ENCODE results near the gene CRMP1. TPM values are rescaled to one million over a fixed set of nuclear protein-coding genes. Genes with fewer than 3 reads are reported as not detected.

The CRMP1 gene
- total RNA-seq, 4 donors from 2014 or later: 0.62 to 4.3 (median 1.6) TPM

- no peak overlapping the region for H3K27ac ChIP-seq
- no peaks in the 10 kb centered on the region for H3K4me1 ChIP-seq
- no peaks in the 10 kb centered on the region for H3K36me3 ChIP-seq
- no peak for ATAC-seq
- TF ChIP-seq POLR2AphosphoS5 (IDR thresholded peaks at IDR 0.05): no peak
- TF ChIP-seq EP300 (IDR thresholded peaks at IDR 0.05): no peak
- TF ChIP-seq POLR2A (IDR thresholded peaks at IDR 0.05): no peak
- no peak for TF ChIP-seq CTCF (IDR thresholded peaks at IDR 0.05)
- H3K4me3 ChIP-seq: no peak overlapping the region
- H3K9me3 ChIP-seq: no peaks in the 10 kb centered on the region
- 43 to 50% methylated on average over 7 to 8 of the region's 8 CpGs for WGBS, 2 donors (ENCODE audit: low coverage in 1 of 2)
- peaks cover 78% of the 10 kb centered on the region for H3K27me3 ChIP-seq
Observed at GRCh38 chr4:5928844-5929420, 36.0 kb upstream of the CRMP1 start.

- Histone ChIP-seq H3K9me3 (no peaks in the 10 kb centered on the region), H3K4me1 (no peaks in the 10 kb centered on the region), H3K4me3 (no peak overlapping the region), H3K27ac (no peak overlapping the region), H3K36me3 (no peaks in the 10 kb centered on the region), H3K27me3 (peaks cover 76% of the 10 kb centered on the region)
- no peak for ATAC-seq
- TF ChIP-seq POLR2A (IDR thresholded peaks at IDR 0.05) (no peak), POLR2AphosphoS5 (IDR thresholded peaks at IDR 0.05) (no peak), EP300 (IDR thresholded peaks at IDR 0.05) (no peak), CTCF (IDR thresholded peaks at IDR 0.05) (no peak)
- WGBS, 2 donors (ENCODE audit: low coverage in 1 of 2): 55% methylated on average over 7 of the region's 8 CpGs; no CpG with 5 or more reads in 1 of the 2 donors
Observed at GRCh38 chr4:5928274-5928673, 35.4 kb upstream of the CRMP1 start.

- no peaks in the 10 kb centered on the region for H3K9me3 ChIP-seq
- no peak overlapping the region for H3K4me3 ChIP-seq
- TF ChIP-seq CTCF (IDR thresholded peaks at IDR 0.05) (no peak), POLR2A (IDR thresholded peaks at IDR 0.05) (no peak), POLR2AphosphoS5 (IDR thresholded peaks at IDR 0.05) (no peak), EP300 (IDR thresholded peaks at IDR 0.05) (no peak)
- peaks cover 76% of the 10 kb centered on the region for H3K27me3 ChIP-seq
- H3K27ac ChIP-seq: no peak overlapping the region
- H3K4me1 ChIP-seq: no peaks in the 10 kb centered on the region
- H3K36me3 ChIP-seq: no peaks in the 10 kb centered on the region
- no peak for ATAC-seq
- WGBS, 2 donors (ENCODE audit: low coverage in 1 of 2): 87% methylated on average over 2 of the region's 4 CpGs; no CpG with 5 or more reads in 1 of the 2 donors
Observed at GRCh38 chr4:5927747-5928146, 34.9 kb upstream of the CRMP1 start.

- Histone ChIP-seq H3K27me3 (peaks cover 76% of the 10 kb centered on the region), H3K4me3 (no peak overlapping the region), H3K27ac (no peak overlapping the region), H3K9me3 (no peaks in the 10 kb centered on the region), H3K4me1 (no peaks in the 10 kb centered on the region), H3K36me3 (no peaks in the 10 kb centered on the region)
- no peak for ATAC-seq
- TF ChIP-seq EP300 (IDR thresholded peaks at IDR 0.05) (no peak), CTCF (IDR thresholded peaks at IDR 0.05) (no peak), POLR2A (IDR thresholded peaks at IDR 0.05) (no peak), POLR2AphosphoS5 (IDR thresholded peaks at IDR 0.05) (no peak)
- 83 to 100% methylated on average over 1 to 2 of the region's 3 CpGs for WGBS, 2 donors (ENCODE audit: low coverage in 1 of 2)
Observed at GRCh38 chr4:5927116-5927515, 34.2 kb upstream of the CRMP1 start.

- TF ChIP-seq POLR2AphosphoS5 (IDR thresholded peaks at IDR 0.05) (no peak), POLR2A (IDR thresholded peaks at IDR 0.05) (no peak), EP300 (IDR thresholded peaks at IDR 0.05) (no peak), CTCF (IDR thresholded peaks at IDR 0.05) (no peak)
- no peaks in the 10 kb centered on the region for H3K4me1 ChIP-seq
- no peaks in the 10 kb centered on the region for H3K36me3 ChIP-seq
- no peaks in the 10 kb centered on the region for H3K9me3 ChIP-seq
- H3K27me3 ChIP-seq: peaks cover 76% of the 10 kb centered on the region
- no peak overlapping the region for H3K4me3 ChIP-seq
- no peak for ATAC-seq
- H3K27ac ChIP-seq: no peak overlapping the region
- WGBS, 2 donors (ENCODE audit: low coverage in 1 of 2): 68 to 72% methylated on average over 7 of the region's 7 CpGs
Observed at GRCh38 chr4:5926598-5926997, 33.7 kb upstream of the CRMP1 start.

All from gastroesophageal sphincter (tissue), 4 donors.